Neural cell (in vitro differentiated cells): Measurements from ENCODE around the gene BNIPL. TPM values are rescaled to one million over a fixed set of nuclear protein-coding genes. Genes with fewer than 3 reads are reported as not detected.

Source experiments
- H2AFZ ChIP-seq: fragments of 200-600, 300-800 bp; sonication (generic), shearing (Covaris generic); 2 replicates; pipeline ENCODE4 v1.6.0; 2014; ENCODE audit warnings: low read depth, mild to moderate bottlenecking, antibody characterized with exemption, low read length, moderate library complexity
- H3F3A ChIP-seq: fragments of 200-600 bp; shearing (Covaris generic); 2 replicates; pipeline ENCODE4 v1.6.1; 2016; ENCODE audit warnings: mild to moderate bottlenecking, moderate library complexity, mixed read lengths, antibody characterized with exemption, low read length; ENCODE audit not compliant: insufficient read depth, poor library complexity, severe bottlenecking
- H3K27ac ChIP-seq: fragments of 200-600, 300-800 bp; sonication (generic), shearing (Covaris generic); 2 replicates; pipeline ENCODE4 v1.5.1; 2014; ENCODE audit warnings: mild to moderate bottlenecking, low read length, moderate library complexity
- H3K27me3 ChIP-seq: fragments of 300-800, 200-600 bp; sonication (generic), shearing (Covaris generic); 2 replicates; pipeline ENCODE4 v1.6.0; 2014; ENCODE audit warnings: mild to moderate bottlenecking, low read depth, low read length, moderate library complexity; ENCODE audit not compliant: insufficient read depth
- H3K36me3 ChIP-seq: fragments of 300-800, 200-600 bp; sonication (generic), shearing (Covaris generic); 2 replicates; pipeline ENCODE4 v1.5.1; 2014; ENCODE audit warnings: mild to moderate bottlenecking, antibody characterized with exemption, low read length, moderate library complexity; ENCODE audit not compliant: insufficient read depth
- H3K4me2 ChIP-seq: fragments of 300-800, 200-600 bp; sonication (generic), shearing (Covaris generic); 2 replicates; pipeline ENCODE4 v1.6.0; 2014; ENCODE audit warnings: mild to moderate bottlenecking, low read length
- H3K4me3 ChIP-seq: fragments of 300-800, 200-600 bp; sonication (generic), shearing (Covaris generic); 2 replicates; pipeline ENCODE4 v1.5.1; 2014; ENCODE audit warnings: mild to moderate bottlenecking, low read length, moderate library complexity
- H3K79me2 ChIP-seq: fragments of 200-600 bp; shearing (Covaris generic); replicated peaks from 2 replicates; pipeline ENCODE4 v1.6.0; 2014; ENCODE audit warnings: mild to moderate bottlenecking, low read length, moderate library complexity; ENCODE audit not compliant: insufficient read depth
- H3K9ac ChIP-seq: fragments of 300-800, 200-600 bp; sonication (generic), shearing (Covaris generic); 2 replicates; pipeline ENCODE4 v1.6.1; 2016; ENCODE audit warnings: mild to moderate bottlenecking, low read length, mixed read lengths
- H3K9me2 ChIP-seq: fragments of 200-600 bp; shearing (Covaris generic); 2 replicates; pipeline ENCODE4 v1.6.1; 2016; ENCODE audit warnings: mild to moderate bottlenecking, low read length, mixed read lengths; ENCODE audit not compliant: insufficient read depth
- H3K9me3 ChIP-seq: fragments of 200-600, 300-800 bp; sonication (generic), shearing (Covaris generic); 2 replicates; pipeline ENCODE4 v1.6.1; 2016; ENCODE audit warnings: mild to moderate bottlenecking, mixed run types, low read length, moderate library complexity, mixed read lengths
- H4K20me1 ChIP-seq: fragments of 200-600 bp; shearing (Covaris generic); 2 replicates; pipeline ENCODE4 v1.6.1; 2016; ENCODE audit warnings: mild to moderate bottlenecking, mixed run types; ENCODE audit not compliant: insufficient read depth
- EP300 ChIP-seq: fragments of 450-650 bp; conservative IDR thresholded peaks from 2 replicates; pipeline ENCODE4 v1.6.1; 2014; ENCODE audit warnings: antibody characterized with exemption, mild to moderate bottlenecking, moderate library complexity; ENCODE audit not compliant: poor library complexity, severe bottlenecking
- EZH2 ChIP-seq: fragments of 200-600, 300-800 bp; shearing (Covaris generic), sonication (generic); IDR thresholded peaks from 2 replicates; pipeline ENCODE4 v1.6.1; 2014; ENCODE audit warnings: antibody characterized with exemption, low read length, borderline replicate concordance, mild to moderate bottlenecking; ENCODE audit not compliant: insufficient read depth, poor library complexity, severe bottlenecking
- MXI1 ChIP-seq: fragments of 450-650 bp; conservative IDR thresholded peaks from 2 replicates; pipeline ENCODE4 v1.6.1; 2014; ENCODE audit warnings: antibody characterized with exemption, mild to moderate bottlenecking; ENCODE audit not compliant: poor library complexity, severe bottlenecking
- POLR2AphosphoS5 ChIP-seq: IDR thresholded peaks from 2 replicates; pipeline ENCODE4 v1.6.1; 2012
- RAD21 ChIP-seq: fragments of 450-650 bp; conservative IDR thresholded peaks from 2 replicates; pipeline ENCODE4 v1.6.1; 2014; ENCODE audit warnings: antibody characterized with exemption, mild to moderate bottlenecking, moderate library complexity
- SMC3 ChIP-seq: fragments of 450-650 bp; conservative IDR thresholded peaks from 2 replicates; pipeline ENCODE4 v1.6.1; 2014; ENCODE audit warnings: antibody characterized with exemption, mild to moderate bottlenecking, moderate library complexity; ENCODE audit not compliant: poor library complexity
- TAF1 ChIP-seq: IDR thresholded peaks from 2 replicates; pipeline ENCODE4 v1.6.1; 2012; ENCODE audit warnings: low read depth
- polyA plus RNA-seq: library from polyadenylated mRNA; depleted of rRNA; stranded (reverse); fragments of >200 nt; gene quantifications from 2 replicates; pipeline ENCODE4 v1.2.3, GENCODE V29; 2014
- TF ChIP-seq, protein P1 (sequence below): IDR thresholded peaks from 2 replicates; pipeline ENCODE4 v1.6.1; 2012; ENCODE audit warnings: borderline replicate concordance
- TF ChIP-seq, protein P2 (sequence below): fragments of 450-650 bp; IDR thresholded peaks from 2 replicates; pipeline ENCODE4 v1.5.1; 2014; ENCODE audit warnings: antibody characterized with exemption, mild to moderate bottlenecking, moderate library complexity; ENCODE audit not compliant: poor library complexity, severe bottlenecking

Gene BNIPL
- polyA plus RNA-seq, 1 donor from 2014 or later = 0.33 TPM

DNA sequence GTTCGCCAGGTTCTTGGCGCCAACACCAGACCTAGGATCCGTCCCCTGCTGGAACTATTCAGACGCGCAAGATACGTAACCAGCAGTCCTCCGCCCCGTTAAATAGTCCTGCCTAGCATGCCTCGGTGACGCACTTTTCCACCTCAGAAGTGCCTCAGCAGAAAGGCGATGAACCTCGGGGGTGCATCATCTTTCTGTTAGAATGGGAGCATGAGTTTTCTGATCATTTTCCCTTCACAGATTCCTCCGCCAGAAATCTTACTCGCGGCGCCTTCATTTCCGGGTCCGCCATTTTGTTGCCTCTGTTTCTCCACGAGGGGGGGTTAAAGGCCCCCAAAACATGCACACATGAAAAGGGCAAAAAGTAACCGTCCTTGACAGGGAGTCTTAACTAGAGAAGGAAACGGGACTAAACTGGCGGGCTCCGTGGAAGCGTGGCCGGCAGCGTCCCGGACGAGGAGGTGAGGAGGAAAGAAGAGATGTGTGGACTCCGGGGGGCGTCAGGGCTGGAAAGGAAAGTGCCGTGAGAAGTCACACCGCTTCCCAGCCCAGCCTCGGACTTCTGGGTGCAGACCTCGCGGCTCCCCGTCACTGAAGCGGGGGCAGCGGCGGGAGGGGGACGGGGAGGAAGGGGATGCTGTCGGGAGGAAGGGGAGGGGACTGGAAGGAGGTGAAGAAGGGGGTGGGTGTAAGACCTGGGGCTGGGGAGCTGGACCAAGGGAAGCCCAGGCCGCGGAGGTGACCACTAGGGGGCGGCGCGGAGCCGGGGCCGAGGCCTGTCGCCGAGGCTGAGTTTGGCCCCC is 34.3 kb downstream of the BNIPL start, which contains the start of gene GABPB2:
GABPB2 (plus strand) TSS at position 288 of the 803 bp plus-strand sequence. CDS start 17,429 bp downstream, outside the sequence.
- Histone ChIP-seq H2AFZ (peak within 1 kb of the TSS; percentile 5), H3K27ac (peak within 1 kb of the TSS; percentile 71), H3K27me3 (no peaks in the 10 kb centered on the region), H3K9me3 (no peaks in the 10 kb centered on the region), H4K20me1 (no peaks in the 10 kb centered on the region), H3K36me3 (peaks cover 6% of the 10 kb centered on the region), H3K79me2 (peaks cover 38% of the 10 kb centered on the region), H3F3A (no peaks in the 10 kb centered on the region), H3K4me2 (peak within 1 kb of the TSS; percentile 64), H3K4me3 (peak within 1 kb of the TSS; percentile 64), H3K9me2 (no peaks in the 10 kb centered on the region), H3K9ac (peak within 1 kb of the TSS; percentile 63)
- TF ChIP-seq MXI1 = peak; percentile 29
- TF ChIP-seq, protein P1, sequence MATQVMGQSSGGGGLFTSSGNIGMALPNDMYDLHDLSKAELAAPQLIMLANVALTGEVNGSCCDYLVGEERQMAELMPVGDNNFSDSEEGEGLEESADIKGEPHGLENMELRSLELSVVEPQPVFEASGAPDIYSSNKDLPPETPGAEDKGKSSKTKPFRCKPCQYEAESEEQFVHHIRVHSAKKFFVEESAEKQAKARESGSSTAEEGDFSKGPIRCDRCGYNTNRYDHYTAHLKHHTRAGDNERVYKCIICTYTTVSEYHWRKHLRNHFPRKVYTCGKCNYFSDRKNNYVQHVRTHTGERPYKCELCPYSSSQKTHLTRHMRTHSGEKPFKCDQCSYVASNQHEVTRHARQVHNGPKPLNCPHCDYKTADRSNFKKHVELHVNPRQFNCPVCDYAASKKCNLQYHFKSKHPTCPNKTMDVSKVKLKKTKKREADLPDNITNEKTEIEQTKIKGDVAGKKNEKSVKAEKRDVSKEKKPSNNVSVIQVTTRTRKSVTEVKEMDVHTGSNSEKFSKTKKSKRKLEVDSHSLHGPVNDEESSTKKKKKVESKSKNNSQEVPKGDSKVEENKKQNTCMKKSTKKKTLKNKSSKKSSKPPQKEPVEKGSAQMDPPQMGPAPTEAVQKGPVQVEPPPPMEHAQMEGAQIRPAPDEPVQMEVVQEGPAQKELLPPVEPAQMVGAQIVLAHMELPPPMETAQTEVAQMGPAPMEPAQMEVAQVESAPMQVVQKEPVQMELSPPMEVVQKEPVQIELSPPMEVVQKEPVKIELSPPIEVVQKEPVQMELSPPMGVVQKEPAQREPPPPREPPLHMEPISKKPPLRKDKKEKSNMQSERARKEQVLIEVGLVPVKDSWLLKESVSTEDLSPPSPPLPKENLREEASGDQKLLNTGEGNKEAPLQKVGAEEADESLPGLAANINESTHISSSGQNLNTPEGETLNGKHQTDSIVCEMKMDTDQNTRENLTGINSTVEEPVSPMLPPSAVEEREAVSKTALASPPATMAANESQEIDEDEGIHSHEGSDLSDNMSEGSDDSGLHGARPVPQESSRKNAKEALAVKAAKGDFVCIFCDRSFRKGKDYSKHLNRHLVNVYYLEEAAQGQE = no peak
- TF ChIP-seq, protein P2, sequence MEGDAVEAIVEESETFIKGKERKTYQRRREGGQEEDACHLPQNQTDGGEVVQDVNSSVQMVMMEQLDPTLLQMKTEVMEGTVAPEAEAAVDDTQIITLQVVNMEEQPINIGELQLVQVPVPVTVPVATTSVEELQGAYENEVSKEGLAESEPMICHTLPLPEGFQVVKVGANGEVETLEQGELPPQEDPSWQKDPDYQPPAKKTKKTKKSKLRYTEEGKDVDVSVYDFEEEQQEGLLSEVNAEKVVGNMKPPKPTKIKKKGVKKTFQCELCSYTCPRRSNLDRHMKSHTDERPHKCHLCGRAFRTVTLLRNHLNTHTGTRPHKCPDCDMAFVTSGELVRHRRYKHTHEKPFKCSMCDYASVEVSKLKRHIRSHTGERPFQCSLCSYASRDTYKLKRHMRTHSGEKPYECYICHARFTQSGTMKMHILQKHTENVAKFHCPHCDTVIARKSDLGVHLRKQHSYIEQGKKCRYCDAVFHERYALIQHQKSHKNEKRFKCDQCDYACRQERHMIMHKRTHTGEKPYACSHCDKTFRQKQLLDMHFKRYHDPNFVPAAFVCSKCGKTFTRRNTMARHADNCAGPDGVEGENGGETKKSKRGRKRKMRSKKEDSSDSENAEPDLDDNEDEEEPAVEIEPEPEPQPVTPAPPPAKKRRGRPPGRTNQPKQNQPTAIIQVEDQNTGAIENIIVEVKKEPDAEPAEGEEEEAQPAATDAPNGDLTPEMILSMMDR = peak; percentile 34
- peak; percentile 31 for TF ChIP-seq SMC3
- TF ChIP-seq EZH2 = no peak

DNA sequence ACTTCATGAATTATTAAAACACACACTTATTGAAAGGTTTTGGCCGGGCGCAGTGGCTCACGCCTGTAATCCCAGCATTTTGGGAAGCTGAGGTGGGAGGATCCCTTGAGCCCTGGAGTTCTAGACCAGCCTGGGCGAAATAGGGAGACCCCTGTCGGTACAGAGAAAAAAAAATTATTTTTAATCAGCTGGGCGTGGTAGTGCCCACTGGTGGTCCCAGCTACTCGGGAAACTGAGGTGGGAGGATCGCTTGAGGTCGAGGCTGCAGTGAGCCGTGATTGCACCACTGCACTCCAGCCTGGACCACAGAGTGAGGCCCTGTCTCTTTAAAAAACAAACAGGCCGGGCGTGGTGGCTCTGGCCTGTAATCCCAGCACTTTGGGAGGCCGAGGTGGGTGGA is 35.8 kb downstream of the BNIPL start:
- Histone ChIP-seq H3F3A (no peaks in the 10 kb centered on the region), H3K9me2 (no peaks in the 10 kb centered on the region), H3K27ac (no peak overlapping the region), H3K9me3 (no peaks in the 10 kb centered on the region), H3K4me2 (no peak overlapping the region), H4K20me1 (no peaks in the 10 kb centered on the region), H2AFZ (no peak overlapping the region), H3K27me3 (no peaks in the 10 kb centered on the region), H3K9ac (no peak overlapping the region), H3K36me3 (no peaks in the 10 kb centered on the region), H3K79me2 (peaks cover 23% of the 10 kb centered on the region), H3K4me3 (no peak overlapping the region)
- no peak for TF ChIP-seq SMC3
- TF ChIP-seq EZH2 = no peak
- TF ChIP-seq POLR2AphosphoS5 = no peak
- no peak for TF ChIP-seq MXI1
- TF ChIP-seq TAF1 = no peak
- TF ChIP-seq RAD21 = no peak
- TF ChIP-seq, protein P2 = no peak
- TF ChIP-seq EP300 = no peak
- TF ChIP-seq, protein P1 = no peak
